MCF 10A (cell line): ENCODE data around the gene MYADML2. TPM values are rescaled to one million over a fixed set of nuclear protein-coding genes. Genes with fewer than 3 reads are reported as not detected.

ENCODE experiments used
- BruUV-seq: library from RNA; stranded (reverse); fragments of 400-500 nt; replicated peaks from 2 replicates; lab custom pipeline; 2021; lab: Mats Ljungman, UMichigan
- CTCF ChIA-PET: fragments of 300-600 bp; sonication (Branson Sonifier 250); formaldehyde crosslinking; extraction: SDS; loops from one replicate; lab custom pipeline; 2021; ENCODE audit warnings: antibody characterized with exemption, inconsistent platforms; lab: Yijun Ruan, JAX
- POLR2A ChIA-PET: fragments of 300-600, 350-650 bp; sonication (Branson Sonifier 250); formaldehyde crosslinking; extraction: SDS; loops from one replicate; lab custom pipeline; 2020; ENCODE audit warnings: antibody characterized with exemption, inconsistent platforms; lab: Yijun Ruan, JAX
- DNase-seq: peaks from one replicate; pipeline ENCODE4 v3.0.0-alpha.2; 2018; ENCODE audit not compliant: unreplicated experiment
- H3K27ac Mint-ChIP-seq: one replicate; pipeline ENCODE4 v1.8.0; 2022; ENCODE audit warnings: mild to moderate bottlenecking, low read depth, mixed read lengths; ENCODE audit not compliant: unreplicated experiment
- H3K27me3 Mint-ChIP-seq: one replicate; pipeline ENCODE4 v1.8.0; 2022; ENCODE audit warnings: mixed read lengths; ENCODE audit not compliant: insufficient read depth, unreplicated experiment
- H3K36me3 Mint-ChIP-seq: one replicate; pipeline ENCODE4 v1.8.0; 2022; ENCODE audit warnings: mild to moderate bottlenecking, moderate library complexity, mixed read lengths; ENCODE audit not compliant: insufficient read depth, unreplicated experiment
- H3K4me1 Mint-ChIP-seq: one replicate; pipeline ENCODE4 v1.8.0; 2022; ENCODE audit warnings: mixed read lengths; ENCODE audit not compliant: insufficient read depth, unreplicated experiment
- H3K4me3 Mint-ChIP-seq: one replicate; pipeline ENCODE4 v1.8.0; 2022; ENCODE audit warnings: mild to moderate bottlenecking, moderate library complexity, mixed read lengths; ENCODE audit not compliant: unreplicated experiment
- H3K9me3 Mint-ChIP-seq: one replicate; pipeline ENCODE4 v1.8.0; 2022; ENCODE audit warnings: mixed read lengths; ENCODE audit not compliant: unreplicated experiment
- CTCF ChIP-seq: fragments of 200-600 bp; IDR thresholded peaks from one replicate; pipeline ENCODE4 v1.8.0; 2022; ENCODE audit warnings: antibody characterized with exemption, mild to moderate bottlenecking; ENCODE audit not compliant: unreplicated experiment
- intact Hi-C: fragments of 100-400 bp; cut with micrococcal nuclease; formaldehyde crosslinking; loops from 2 replicates; pipeline ENCODE4 v1.14.1; 2022
- total RNA-seq: library from RNA; stranded (reverse); gene quantifications from 2 replicates; pipeline ENCODE4 v1.2.3, GENCODE V29; 2022

The MYADML2 gene
- total RNA-seq, 1 experiment from 2014 or later, result not detected

- TF ChIP-seq CTCF, result no peak
- ChIA-PET POLR2A (interaction anchor here (1.7 kb wide), 1 partner anchor 13 kb away, joined by 5 read pairs; no protein-coding TSS in a partner anchor), CTCF (interaction anchor here (1.0 kb wide), 1 partner anchor 53 kb away, joined by 4 read pairs; no protein-coding TSS in a partner anchor)
- Mint-ChIP-seq H3K27me3 (no peaks in the 10 kb centered on the region), H3K4me3 (no peak overlapping the region), H3K4me1 (peaks cover 10% of the 10 kb centered on the region), H3K36me3 (peaks cover 5% of the 10 kb centered on the region), H3K27ac (no peak overlapping the region), H3K9me3 (no peaks in the 10 kb centered on the region)
- intact Hi-C loops, result no loop called here
- BruUV-seq, result no TSS peak
- no peak for DNase-seq
These were observed 20.2 kb upstream of the MYADML2 start for GRCh38 chr17:81967244-81967532.

- H3K27ac Mint-ChIP-seq, result no peak overlapping the region
- peaks cover 10% of the 10 kb centered on the region for H3K4me1 Mint-ChIP-seq
- no peaks in the 10 kb centered on the region for H3K9me3 Mint-ChIP-seq
- peaks cover 5% of the 10 kb centered on the region for H3K36me3 Mint-ChIP-seq
- H3K4me3 Mint-ChIP-seq, result no peak overlapping the region
- DNase-seq, result no peak
- no TSS peak for BruUV-seq
- H3K27me3 Mint-ChIP-seq, result no peaks in the 10 kb centered on the region
- intact Hi-C loops, result no loop called here
- ChIA-PET CTCF (interaction anchor here (0.6 to 1.8 kb wide), 5 partner anchors 25 to 336 kb away, joined by 3 to 8 read pairs (median 4); partner anchors contain the start of gene DCXR), POLR2A (interaction anchor here (0.6 to 1.7 kb wide), 5 partner anchors 9 to 738 kb away, joined by 3 to 5 read pairs (median 5); partner anchors contain the start of gene ASPSCR1)
- TF ChIP-seq CTCF, result no peak
These were observed 19.6 kb upstream of the MYADML2 start for GRCh38 chr17:81966343-81967243.

GRCh38 chr17:81964081-81964849, 17.2 kb upstream of the MYADML2 start:
- H3K27me3 Mint-ChIP-seq, result no peaks in the 10 kb centered on the region
- TF ChIP-seq CTCF, result no peak
- BruUV-seq, result no TSS peak
- no peaks in the 10 kb centered on the region for H3K9me3 Mint-ChIP-seq
- DNase-seq, result no peak
- CTCF ChIA-PET, result interaction anchor here (1.3 kb wide), 1 partner anchor 56 kb away, joined by 3 read pairs; no protein-coding TSS in a partner anchor
- intact Hi-C loops, result no loop called here
- peaks cover 5% of the 10 kb centered on the region for H3K36me3 Mint-ChIP-seq
- H3K27ac Mint-ChIP-seq, result no peak overlapping the region
- peaks cover 10% of the 10 kb centered on the region for H3K4me1 Mint-ChIP-seq
- no peak overlapping the region for H3K4me3 Mint-ChIP-seq
- POLR2A ChIA-PET, result interaction anchor here (0.6 to 0.9 kb wide), 3 partner anchors 12 to 57 kb away, joined by 3 read pairs; no protein-coding TSS in a partner anchor
